ENCODE measurements around the gene AP3B2. TPM values are rescaled to one million over a fixed set of nuclear protein-coding genes. Genes with fewer than 3 reads are reported as not detected.

AP3B2 gene
- total RNA-seq, 1 experiment from 2014 or later, result 0.07 TPM

- peak; percentile 96 for TF ChIP-seq POLR2AphosphoS5 (IDR thresholded peaks at IDR 0.05; ENCODE audit: low read depth, low read length)
- no peak for TF ChIP-seq ZNF274 (IDR thresholded peaks at IDR 0.05; ENCODE audit: low read depth, low read length)
- no peak for TF ChIP-seq POLR2A (IDR thresholded peaks at IDR 0.05; ENCODE audit: borderline replicate concordance, extremely low read depth, insufficient read depth, insufficient read length)
- TF ChIP-seq MAX (IDR thresholded peaks at IDR 0.05), result peak; percentile 95
Observed at GRCh38 chr15:82749951-82750830, 40.5 kb upstream of the AP3B2 start (continued).

GRCh38 chr15:82748315-82748714 is 38.6 kb upstream of the AP3B2 start:
- H3K27ac ChIP-seq (ENCODE audit: low read depth, low read length), result no peak overlapping the region
- RAD21 ChIA-PET (ENCODE audit: low non-redundant PET in 1 of 2, low total read pairs in 2 of 2, uncharacterized antibody in 2 of 2, unreplicated experiment in 2 of 2), result no interaction called here
- peaks cover 37% of the 10 kb centered on the region for H3K79me2 ChIP-seq (ENCODE audit: insufficient read depth, low read length)
- H3K9me2 ChIP-seq (ENCODE audit: insufficient read depth), result no peaks in the 10 kb centered on the region
- no TSS peak for BruUV-seq (replicated peaks)
- peaks cover 2% of the 10 kb centered on the region; the same call in 1 of the 2 replicates for H4K20me1 ChIP-seq (ENCODE audit: insufficient read depth)
- H3K9ac ChIP-seq (ENCODE audit: low read length), result no peak overlapping the region
- DNase-seq (ENCODE audit: low read depth, low spot score) (no peak), ATAC-seq (no peak)
- intact Hi-C loops (cut with micrococcal nuclease), result loop anchor here (5.0 kb wide), 1 partner anchor 314 kb away; no protein-coding TSS in a partner anchor
- no peak for TF ChIP-seq CBX3 (IDR thresholded peaks at IDR 0.05; ENCODE audit: low read depth)
- no peak for TF ChIP-seq CTCF (IDR thresholded peaks at IDR 0.05 in 2 of 3, conservative IDR thresholded peaks at IDR 0.05 in 1 of 3; ENCODE audit: borderline replicate concordance in 1 of 3, insufficient read depth in 1 of 3, low read depth in 2 of 3, low read length in 2 of 3)
- H3K36me3 ChIP-seq (ENCODE audit: control insufficient read depth in 1 of 2, insufficient read depth in 2 of 2, low read length in 2 of 2), result peaks cover 0 to 4% of the 10 kb centered on the region in 2 experiments; a peak in 2 of 4 replicates
- no peaks in the 10 kb centered on the region for H3K27me3 ChIP-seq (ENCODE audit: insufficient read depth, low read length)
- CTCF ChIA-PET, result no interaction called here
- H3K4me2 ChIP-seq (ENCODE audit: low read length), result peak overlapping the region; percentile 95; the same call in 1 of the 2 replicates
- POLR2A ChIA-PET, result no interaction called here
- no peaks in the 10 kb centered on the region for H3K9me3 ChIP-seq (ENCODE audit: control insufficient read depth in 1 of 2, insufficient read depth in 1 of 2, low read depth in 1 of 2, low read length in 2 of 2)
- no peak overlapping the region for H2AFZ ChIP-seq (ENCODE audit: low read depth, low read length, poor library complexity, severe bottlenecking)
- H3K4me3 ChIP-seq (replicated peaks in 1 of 2; ENCODE audit: low read depth in 1 of 2, low read length in 2 of 2), result no peak overlapping the region; a peak in 1 of 4 replicates
- peaks cover 12 to 22% of the 10 kb centered on the region in 2 experiments for H3K4me1 ChIP-seq (ENCODE audit: control insufficient read depth in 1 of 2, insufficient read depth in 2 of 2, low read length in 2 of 2)

Measured in HCT116 (cell line).